HCT116 (cell line): ENCODE results near the gene CCDC38. TPM values are rescaled to one million over a fixed set of nuclear protein-coding genes. Genes with fewer than 3 reads are reported as not detected.

Source experiments
- ATAC-seq: fragments of 200-7000 bp; cut with Tn5 transposase; 2 replicates; pipeline ENCODE4 v1.9.1; 2020; ENCODE audit warnings: mild to moderate bottlenecking, moderate library complexity
- BruUV-seq: library from RNA; stranded (reverse); fragments of 400-500 nt; replicated peaks from 2 replicates; lab custom pipeline; 2021; lab: Mats Ljungman, UMichigan
- CTCF ChIA-PET: fragments of 300-600 bp; sonication (Branson Sonifier 250); formaldehyde crosslinking; loops from one replicate; lab custom pipeline; 2021; ENCODE audit warnings: antibody characterized with exemption; lab: Charles Lee
- POLR2A ChIA-PET: fragments of 300-600, 350-600 bp; sonication (Branson Sonifier 250); formaldehyde crosslinking; loops from one replicate; lab custom pipeline; 2021; ENCODE audit warnings: antibody characterized with exemption; lab: Charles Lee
- RAD21 ChIA-PET, 2 experiments: fragments of 300-600 bp; sonication (Branson Sonifier 250); formaldehyde crosslinking; loops; one replicate each; lab custom pipeline; 2023; ENCODE audit warnings: low total read pairs in 2 of 2; ENCODE audit not compliant: uncharacterized antibody in 2 of 2, unreplicated experiment in 2 of 2, low non-redundant PET in 1 of 2; lab: Charles Lee
- DNase-seq: peaks from one replicate; pipeline ENCODE4 v3.0.0-alpha.2; 2010; ENCODE audit warnings: low read depth, low spot score
- H2AFZ ChIP-seq: fragments of 200-600 bp; shearing (Covaris generic), sonication (generic); 2 replicates; pipeline ENCODE4 v1.6.1; 2017; ENCODE audit warnings: low read depth, mixed run types, mixed read lengths, antibody characterized with exemption, low read length; ENCODE audit not compliant: poor library complexity, severe bottlenecking
- H3K27ac ChIP-seq: 2 replicates; pipeline ENCODE4 v1.5.1; 2012; ENCODE audit warnings: low read depth, low read length
- H3K27me3 ChIP-seq: fragments of 200-600 bp; sonication (generic); 2 replicates; pipeline ENCODE4 v1.6.1; 2016; ENCODE audit warnings: mixed run types, low read length, mixed read lengths; ENCODE audit not compliant: insufficient read depth
- H3K36me3 ChIP-seq, 2 experiments: fragments of 200-500 bp in 1 of 2; fragments of 200-600 bp in 1 of 2; sonication (Bioruptor generic) in 1 of 2; sonication (generic) in 1 of 2; 2 replicates each; pipeline versions ENCODE4 v1.5.1 to v1.6.1; 2014 to 2016; ENCODE audit warnings: low read length in 2 of 2, inconsistent platforms in 1 of 2, mixed read lengths in 1 of 2, mixed run types in 1 of 2; ENCODE audit not compliant: insufficient read depth in 2 of 2, control insufficient read depth in 1 of 2
- H3K4me1 ChIP-seq, 2 experiments: fragments of 200-600 bp in 1 of 2; sonication (generic) in 1 of 2; 2 replicates each; pipeline versions ENCODE4 v1.5.1 to v1.6.1; 2012 to 2017; ENCODE audit warnings: low read length in 2 of 2, inconsistent platforms in 1 of 2, mild to moderate bottlenecking in 1 of 2, mixed read lengths in 1 of 2, mixed run types in 1 of 2, moderate library complexity in 1 of 2; ENCODE audit not compliant: insufficient read depth in 2 of 2, control insufficient read depth in 1 of 2
- H3K4me2 ChIP-seq: fragments of 200-600 bp; sonication (generic); 2 replicates; pipeline ENCODE4 v1.6.1; 2017; ENCODE audit warnings: mixed run types, low read length, mixed read lengths
- H3K4me3 ChIP-seq, 2 experiments: fragments of 200-600 bp in 1 of 2; sonication (generic) in 1 of 2; replicated peaks in 1 of 2; 2 replicates each; pipeline ENCODE4 v1.5.1; 2011 to 2016; ENCODE audit warnings: low read length in 2 of 2, control low read depth in 1 of 2, low read depth in 1 of 2, mild to moderate bottlenecking in 1 of 2, mixed read lengths in 1 of 2, mixed run types in 1 of 2
- H3K79me2 ChIP-seq: fragments of 200-600 bp; sonication (generic); 2 replicates; pipeline ENCODE4 v1.6.1; 2017; ENCODE audit warnings: mild to moderate bottlenecking, mixed run types, low read length, moderate library complexity, mixed read lengths; ENCODE audit not compliant: insufficient read depth
- H3K9ac ChIP-seq: fragments of 200-600 bp; sonication (generic); 2 replicates; pipeline ENCODE4 v1.6.1; 2016; ENCODE audit warnings: low read length, mixed read lengths
- H3K9me2 ChIP-seq: fragments of 200-600 bp; sonication (generic), shearing (Covaris generic); 2 replicates; pipeline ENCODE4 v1.6.1; 2017; ENCODE audit warnings: mixed run types, mild to moderate bottlenecking, moderate library complexity; ENCODE audit not compliant: insufficient read depth
- H3K9me3 ChIP-seq, 2 experiments: fragments of 200-500 bp in 1 of 2; fragments of 200-600 bp in 1 of 2; sonication (Bioruptor generic) in 1 of 2; sonication (generic) in 1 of 2; 2 replicates each; pipeline ENCODE4 v1.6.1; 2014 to 2017; ENCODE audit warnings: low read length in 2 of 2, mixed read lengths in 2 of 2, inconsistent platforms in 1 of 2, low read depth in 1 of 2, mild to moderate bottlenecking in 1 of 2, mixed run types in 1 of 2, moderate library complexity in 1 of 2; ENCODE audit not compliant: control insufficient read depth in 1 of 2, insufficient read depth in 1 of 2
- H4K20me1 ChIP-seq: fragments of 200-600 bp; sonication (generic), shearing (Covaris generic); 2 replicates; pipeline ENCODE4 v1.6.1; 2017; ENCODE audit warnings: mixed run types, mild to moderate bottlenecking, moderate library complexity; ENCODE audit not compliant: insufficient read depth
- CBX3 ChIP-seq: IDR thresholded peaks from 2 replicates; pipeline ENCODE4 v1.6.1; 2012; ENCODE audit warnings: low read depth
- CEBPB ChIP-seq: IDR thresholded peaks from 2 replicates; pipeline ENCODE4 v1.6.1; 2012; ENCODE audit warnings: low read depth
- ELF1 ChIP-seq: IDR thresholded peaks from 2 replicates; pipeline ENCODE4 v1.6.1; 2012; ENCODE audit warnings: low read depth, borderline replicate concordance
- EZH2 ChIP-seq: fragments of 200-600 bp; sonication (generic); IDR thresholded peaks from 2 replicates; pipeline ENCODE4 v1.6.1; 2017; ENCODE audit warnings: antibody characterized with exemption, mixed run types
- EZH2phosphoT487 ChIP-seq: fragments of 200-600 bp; IDR thresholded peaks from 2 replicates; pipeline ENCODE4 v1.6.1; 2018; ENCODE audit warnings: antibody characterized with exemption, borderline replicate concordance
- POLR2AphosphoS5 ChIP-seq: IDR thresholded peaks from 2 replicates; pipeline ENCODE4 v1.6.1; 2011; ENCODE audit warnings: mild to moderate bottlenecking, low read depth, low read length, moderate library complexity
- SP1 ChIP-seq: IDR thresholded peaks from 2 replicates; pipeline ENCODE4 v1.6.1; 2012; ENCODE audit warnings: low read depth
- SRF ChIP-seq: IDR thresholded peaks from 2 replicates; pipeline ENCODE4 v1.6.1; 2012; ENCODE audit warnings: low read depth
- ZBTB33 ChIP-seq: IDR thresholded peaks from 2 replicates; pipeline ENCODE4 v1.6.1; 2011; ENCODE audit warnings: mild to moderate bottlenecking, low read length, moderate library complexity; ENCODE audit not compliant: insufficient replicate concordance; ENCODE audit errors: extremely low read depth
- intact Hi-C: fragments of 100-400 bp; cut with micrococcal nuclease; formaldehyde crosslinking; loops from 2 replicates; pipeline ENCODE4 v1.10.0; 2022
- total RNA-seq: library from RNA; stranded (reverse); gene quantifications from one replicate; pipeline ENCODE4 v1.2.1, GENCODE V29; 2021; ENCODE audit not compliant: unreplicated experiment
- TF ChIP-seq, protein P1 (sequence below), 3 experiments: fragments of 200-600 bp in 1 of 3; sonication (generic) in 1 of 3; IDR thresholded peaks in 2 of 3; conservative IDR thresholded peaks in 1 of 3; 2 replicates each; pipeline ENCODE4 v1.5.1; 2012 to 2017; ENCODE audit warnings: low read depth in 2 of 3, low read length in 2 of 3, antibody characterized with exemption in 1 of 3, borderline replicate concordance in 1 of 3, control low read depth in 1 of 3, mild to moderate bottlenecking in 1 of 3, mixed read lengths in 1 of 3, mixed run types in 1 of 3, moderate library complexity in 1 of 3; ENCODE audit not compliant: insufficient read depth in 1 of 3
- TF ChIP-seq, protein P2 (sequence below): IDR thresholded peaks from 2 replicates; pipeline ENCODE4 v1.6.1; 2012

The CCDC38 gene
- total RNA-seq, 1 experiment from 2014 or later, result 0.27 TPM

DNA sequence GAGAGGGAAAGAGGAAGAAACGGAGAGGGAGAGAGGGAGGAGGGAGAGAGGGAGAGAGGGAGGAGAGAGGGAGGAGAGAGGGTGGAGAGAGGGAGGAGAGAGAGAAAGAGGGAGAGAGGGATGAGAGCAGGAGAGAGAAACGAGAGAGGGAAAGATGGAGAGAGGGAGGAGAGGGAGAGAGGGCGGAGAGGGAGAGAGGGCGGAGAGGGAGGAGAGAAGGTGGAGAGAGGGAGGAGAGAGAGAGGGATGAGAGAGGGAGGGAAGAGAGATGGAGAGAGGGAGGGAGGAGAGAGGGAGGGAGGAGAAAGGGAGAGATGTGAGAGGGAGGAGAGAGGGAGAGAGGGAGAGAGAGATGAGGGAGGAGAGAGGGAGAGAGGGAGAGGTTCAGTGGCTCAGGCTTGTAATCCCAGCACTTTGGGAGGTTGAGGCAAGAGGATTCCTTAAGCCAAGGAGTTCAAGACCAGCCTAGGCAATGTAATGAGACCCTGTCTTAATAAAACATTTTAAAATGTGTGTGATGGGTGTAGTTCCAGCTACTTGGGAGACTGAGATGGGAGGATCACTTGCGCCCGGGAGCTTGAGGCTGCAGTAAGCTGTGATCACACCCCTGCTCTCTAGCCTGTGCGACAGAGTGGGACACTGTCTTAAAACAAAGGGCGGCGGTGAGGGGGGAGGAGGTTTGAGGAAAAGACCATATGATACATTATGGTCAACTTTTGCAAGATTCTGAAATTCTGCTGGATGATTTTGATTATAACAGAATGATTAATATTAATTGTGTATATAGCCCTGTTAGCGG is 105.0 kb downstream of the CCDC38 start:
- Histone ChIP-seq H3K9ac (no peak overlapping the region), H3K4me3 (no peak overlapping the region), H3K9me3 (no peaks in the 10 kb centered on the region), H4K20me1 (no peaks in the 10 kb centered on the region), H3K4me1 (peaks cover 7 to 26% of the 10 kb centered on the region in 2 experiments; a peak in 3 of 4 replicates), H3K27ac (no peak overlapping the region), H3K4me2 (peak overlapping the region; percentile 27), H3K27me3 (no peaks in the 10 kb centered on the region), H2AFZ (no peak overlapping the region), H3K79me2 (no peaks in the 10 kb centered on the region), H3K9me2 (no peaks in the 10 kb centered on the region), H3K36me3 (no peaks in the 10 kb centered on the region)
- ChIA-PET POLR2A (no interaction called here), CTCF (no interaction called here), RAD21 (no interaction called here)
- intact Hi-C loops, result no loop called here
- ATAC-seq (peak; percentile 64), DNase-seq (no peak)
- TF ChIP-seq ZBTB33 (no peak), CBX3 (no peak), EZH2 (no peak), SRF (no peak), EZH2phosphoT487 (no peak), SP1 (no peak), CEBPB (no peak), POLR2AphosphoS5 (no peak), ELF1 (no peak)
- TF ChIP-seq, protein P1, sequence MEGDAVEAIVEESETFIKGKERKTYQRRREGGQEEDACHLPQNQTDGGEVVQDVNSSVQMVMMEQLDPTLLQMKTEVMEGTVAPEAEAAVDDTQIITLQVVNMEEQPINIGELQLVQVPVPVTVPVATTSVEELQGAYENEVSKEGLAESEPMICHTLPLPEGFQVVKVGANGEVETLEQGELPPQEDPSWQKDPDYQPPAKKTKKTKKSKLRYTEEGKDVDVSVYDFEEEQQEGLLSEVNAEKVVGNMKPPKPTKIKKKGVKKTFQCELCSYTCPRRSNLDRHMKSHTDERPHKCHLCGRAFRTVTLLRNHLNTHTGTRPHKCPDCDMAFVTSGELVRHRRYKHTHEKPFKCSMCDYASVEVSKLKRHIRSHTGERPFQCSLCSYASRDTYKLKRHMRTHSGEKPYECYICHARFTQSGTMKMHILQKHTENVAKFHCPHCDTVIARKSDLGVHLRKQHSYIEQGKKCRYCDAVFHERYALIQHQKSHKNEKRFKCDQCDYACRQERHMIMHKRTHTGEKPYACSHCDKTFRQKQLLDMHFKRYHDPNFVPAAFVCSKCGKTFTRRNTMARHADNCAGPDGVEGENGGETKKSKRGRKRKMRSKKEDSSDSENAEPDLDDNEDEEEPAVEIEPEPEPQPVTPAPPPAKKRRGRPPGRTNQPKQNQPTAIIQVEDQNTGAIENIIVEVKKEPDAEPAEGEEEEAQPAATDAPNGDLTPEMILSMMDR (IDR thresholded peaks at IDR 0.05 in 2 of 3, conservative IDR thresholded peaks at IDR 0.05 in 1 of 3; ENCODE audit: borderline replicate concordance in 1 of 3, insufficient read depth in 1 of 3, low read depth in 2 of 3, low read length in 2 of 3), result no peak
- TF ChIP-seq, protein P2, sequence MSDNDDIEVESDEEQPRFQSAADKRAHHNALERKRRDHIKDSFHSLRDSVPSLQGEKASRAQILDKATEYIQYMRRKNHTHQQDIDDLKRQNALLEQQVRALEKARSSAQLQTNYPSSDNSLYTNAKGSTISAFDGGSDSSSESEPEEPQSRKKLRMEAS, result no peak
- BruUV-seq, result no TSS peak
